ENCODE data around the gene ANKRD63.

Gene ANKRD63

GRCh38 chr15:40282869-40283614, at the start of gene ANKRD63:
TSS of gene ANKRD63 (minus strand) at chr15:40283064. CDS start at chr15:40282586, 478 bp downstream.
- no peak for DNase-seq (ENCODE audit: low read depth in 2 of 2)
- H3K4me3 ChIP-seq (replicated peaks in 1 of 2; ENCODE audit: low read depth in 2 of 2, low read length in 2 of 2), result peak within 1 kb of the TSS; percentile 33 to 37
- no peak for TF ChIP-seq CTCF (IDR thresholded peaks at IDR 0.05; ENCODE audit: low read depth, low read length)

GRCh38 chr15:40332113-40332781, 49.4 kb upstream of the ANKRD63 start:
- TF ChIP-seq CTCF (IDR thresholded peaks at IDR 0.05; ENCODE audit: low read depth, low read length), result no peak
- DNase-seq (ENCODE audit: low read depth in 2 of 2), result no peak
- H3K4me3 ChIP-seq (replicated peaks in 1 of 2; ENCODE audit: low read depth in 2 of 2, low read length in 2 of 2), result no peak overlapping the region

GRCh38 chr15:40331637-40332036, 48.8 kb upstream of the ANKRD63 start:
- DNase-seq (ENCODE audit: low read depth in 2 of 2), result no peak
- H3K4me3 ChIP-seq (replicated peaks in 1 of 2; ENCODE audit: low read depth in 2 of 2, low read length in 2 of 2), result no peak overlapping the region
- no peak for TF ChIP-seq CTCF (IDR thresholded peaks at IDR 0.05; ENCODE audit: low read depth, low read length)

GRCh38 chr15:40331026-40331425, 48.2 kb upstream of the ANKRD63 start:
- TF ChIP-seq CTCF (IDR thresholded peaks at IDR 0.05; ENCODE audit: low read depth, low read length), result no peak
- DNase-seq (ENCODE audit: low read depth in 2 of 2), result no peak
- H3K4me3 ChIP-seq (replicated peaks in 1 of 2; ENCODE audit: low read depth in 2 of 2, low read length in 2 of 2), result no peak overlapping the region

- no peak for TF ChIP-seq CTCF (IDR thresholded peaks at IDR 0.05; ENCODE audit: low read depth, low read length)
- no peak overlapping the region for H3K4me3 ChIP-seq (replicated peaks in 1 of 2; ENCODE audit: low read depth in 2 of 2, low read length in 2 of 2)
- DNase-seq (ENCODE audit: low read depth in 2 of 2), result peak; percentile 49 to 89
Measured at GRCh38 chr15:40330368-40330836, 47.5 kb upstream of the ANKRD63 start.

- TF ChIP-seq CTCF (IDR thresholded peaks at IDR 0.05; ENCODE audit: low read depth, low read length), result no peak
- DNase-seq (ENCODE audit: low read depth in 2 of 2), result peak in 1 of 2 donors; percentile 89
- H3K4me3 ChIP-seq (replicated peaks in 1 of 2; ENCODE audit: low read depth in 2 of 2, low read length in 2 of 2), result no peak overlapping the region
Measured at GRCh38 chr15:40329804-40330203, 46.9 kb upstream of the ANKRD63 start.

All from cardiac fibroblast (primary cell).